GM23338 (cell line): Measurements from ENCODE around the gene CALHM2. TPM values are rescaled to one million over a fixed set of nuclear protein-coding genes. Genes with fewer than 3 reads are reported as not detected.
A peak's percentile ranks its signal among the peaks of the same experiment; 100 is the strongest.

Experiments
- ATAC-seq: fragments of 200-7000 bp; cut with Tn5 transposase; 3 replicates; pipeline ENCODE4 v1.9.1; 2020
- DNase-seq: peaks from one replicate; pipeline ENCODE4 v3.0.0-alpha.2; 2015; ENCODE audit warnings: low spot score
- H2AFZ ChIP-seq: fragments of 200-600 bp; sonication (generic); 2 replicates; pipeline ENCODE4 v1.8.0; 2016; ENCODE audit warnings: antibody characterized with exemption, mild to moderate bottlenecking, moderate library complexity
- H3F3A ChIP-seq: fragments of 200-600 bp; sonication (generic); replicated peaks from 2 replicates; pipeline ENCODE4 v1.8.0; 2017; ENCODE audit warnings: antibody characterized with exemption, mixed run types, low read depth
- H3K27ac ChIP-seq: fragments of 200-600 bp; sonication (generic); 2 replicates; pipeline ENCODE4 v1.6.1; 2016; ENCODE audit warnings: low read depth
- H3K27me3 ChIP-seq: fragments of 200-600 bp; sonication (generic); 2 replicates; pipeline ENCODE4 v1.8.0; 2016; ENCODE audit warnings: mild to moderate bottlenecking, mixed run types, moderate library complexity; ENCODE audit not compliant: insufficient read depth
- H3K36me3 ChIP-seq: fragments of 200-600 bp; sonication (generic); 2 replicates; pipeline ENCODE4 v1.8.0; 2016; ENCODE audit warnings: mild to moderate bottlenecking; ENCODE audit not compliant: insufficient read depth
- H3K4me1 ChIP-seq: fragments of 200-600 bp; sonication (generic); 2 replicates; pipeline ENCODE4 v1.8.0; 2016; ENCODE audit warnings: mild to moderate bottlenecking, moderate library complexity; ENCODE audit not compliant: insufficient read depth
- H3K4me2 ChIP-seq: fragments of 200-600 bp; sonication (generic); 2 replicates; pipeline ENCODE4 v1.7.1; 2017; ENCODE audit warnings: mixed run types
- H3K4me3 ChIP-seq: fragments of 200-600 bp; sonication (generic); 2 replicates; pipeline ENCODE4 v1.6.1; 2016; ENCODE audit warnings: mixed run types
- H3K79me2 ChIP-seq: fragments of 200-600 bp; sonication (generic); replicated peaks from 2 replicates; pipeline ENCODE4 v1.8.0; 2017; ENCODE audit warnings: mild to moderate bottlenecking; ENCODE audit not compliant: insufficient read depth
- H3K9me2 ChIP-seq: fragments of 200-600 bp; sonication (generic); 2 replicates; pipeline ENCODE4 v1.8.0; 2017; ENCODE audit not compliant: insufficient read depth
- H4K20me1 ChIP-seq: fragments of 200-600 bp; sonication (generic); replicated peaks from 2 replicates; pipeline ENCODE4 v1.8.0; 2017; ENCODE audit warnings: mild to moderate bottlenecking; ENCODE audit not compliant: insufficient read depth
- H3K27ac Mint-ChIP-seq: 2 replicates; pipeline ENCODE4 v1.8.0; 2020; ENCODE audit warnings: inconsistent platforms, mild to moderate bottlenecking, moderate library complexity, mixed read lengths
- H3K27me3 Mint-ChIP-seq: 3 replicates; pipeline ENCODE4 v1.8.0; 2022; ENCODE audit warnings: low read depth, mild to moderate bottlenecking, moderate library complexity, mixed read lengths, inconsistent platforms; ENCODE audit not compliant: insufficient read depth, poor library complexity
- H3K36me3 Mint-ChIP-seq: 3 replicates; pipeline ENCODE4 v1.8.0; 2021; ENCODE audit warnings: low read depth, mild to moderate bottlenecking, inconsistent platforms, moderate library complexity, mixed read lengths
- H3K4me1 Mint-ChIP-seq: 3 replicates; pipeline ENCODE4 v1.8.0; 2020; ENCODE audit warnings: mild to moderate bottlenecking, inconsistent platforms, mixed read lengths
- H3K4me3 Mint-ChIP-seq: 3 replicates; pipeline ENCODE4 v1.8.0; 2021; ENCODE audit warnings: moderate library complexity, mild to moderate bottlenecking, inconsistent platforms, mixed read lengths
- H3K9me3 Mint-ChIP-seq: 3 replicates; pipeline ENCODE4 v1.8.0; 2020; ENCODE audit warnings: moderate library complexity, mild to moderate bottlenecking, inconsistent platforms, mixed read lengths
- CREB1 ChIP-seq: fragments of 250-450 bp; sonication (Bioruptor Pico); IDR thresholded peaks from 2 replicates; pipeline ENCODE4 v1.5.0; 2020; ENCODE audit warnings: low read depth, mild to moderate bottlenecking, moderate library complexity
- EZH2 ChIP-seq: fragments of 200-600 bp; sonication (generic); IDR thresholded peaks from one replicate; pipeline ENCODE4 v1.8.0; 2017; ENCODE audit warnings: antibody characterized with exemption, mild to moderate bottlenecking, low read depth; ENCODE audit not compliant: unreplicated experiment
- EZH2phosphoT487 ChIP-seq: fragments of 200-600 bp; sonication (generic); IDR thresholded peaks from one replicate; pipeline ENCODE4 v1.8.1; 2018; ENCODE audit warnings: antibody characterized with exemption; ENCODE audit not compliant: unreplicated experiment
- JUNB ChIP-seq: IDR thresholded peaks from one replicate; pipeline ENCODE4 v1.6.1; 2016; ENCODE audit warnings: antibody characterized with exemption; ENCODE audit not compliant: unreplicated experiment
- NANOG ChIP-seq: IDR thresholded peaks from 2 replicates; pipeline ENCODE4 v1.6.1; 2016; ENCODE audit warnings: antibody characterized with exemption, borderline replicate concordance
- ZNF114 ChIP-seq: fragments of 250-450 bp; sonication (Bioruptor Pico); IDR thresholded peaks from 2 replicates; pipeline ENCODE4 v1.5.0; 2020; ENCODE audit warnings: mild to moderate bottlenecking, moderate library complexity
- ZNF331 ChIP-seq: fragments of 250-450 bp; sonication (Bioruptor Pico); IDR thresholded peaks from 2 replicates; pipeline ENCODE4 v1.5.0; 2020; ENCODE audit warnings: low read depth, mild to moderate bottlenecking, moderate library complexity
- polyA plus RNA-seq: library from polyadenylated mRNA; unstranded; fragments of >200 nt; fragmentation: Nextera tagmentation; extraction: Ambion mirVana; gene quantifications from 2 replicates; pipeline ENCODE4 v1.2.1, GENCODE V29; 2016
- total RNA-seq: library from RNA; depleted of rRNA; stranded (reverse); fragments of >200 nt; shearing (Covaris generic); gene quantifications from 2 replicates; pipeline ENCODE4 v1.2.3, GENCODE V29; 2014
- TF ChIP-seq, protein P1 (sequence below), 2 experiments: fragments of 200-600 bp in 1 of 2; sonication (generic) in 1 of 2; conservative IDR thresholded peaks; 2 replicates each; pipeline versions ENCODE4 v1.5.1 to v1.6.1; 2016 to 2017; ENCODE audit warnings: antibody characterized with exemption in 2 of 2, low read depth in 2 of 2, mild to moderate bottlenecking in 2 of 2, moderate library complexity in 1 of 2
- TF ChIP-seq, protein P2 (sequence below): IDR thresholded peaks from 2 replicates; pipeline ENCODE4 v1.6.1; 2016; ENCODE audit warnings: antibody characterized with exemption
- TF ChIP-seq, protein P3 (sequence below): IDR thresholded peaks from one replicate; pipeline ENCODE4 v1.6.1; 2018; ENCODE audit warnings: antibody characterized with exemption; ENCODE audit not compliant: unreplicated experiment

CALHM2 gene
- total and polyA plus RNA-seq, 2 experiments from 2014 or later, result 2.1 to 2.2 TPM

DNA sequence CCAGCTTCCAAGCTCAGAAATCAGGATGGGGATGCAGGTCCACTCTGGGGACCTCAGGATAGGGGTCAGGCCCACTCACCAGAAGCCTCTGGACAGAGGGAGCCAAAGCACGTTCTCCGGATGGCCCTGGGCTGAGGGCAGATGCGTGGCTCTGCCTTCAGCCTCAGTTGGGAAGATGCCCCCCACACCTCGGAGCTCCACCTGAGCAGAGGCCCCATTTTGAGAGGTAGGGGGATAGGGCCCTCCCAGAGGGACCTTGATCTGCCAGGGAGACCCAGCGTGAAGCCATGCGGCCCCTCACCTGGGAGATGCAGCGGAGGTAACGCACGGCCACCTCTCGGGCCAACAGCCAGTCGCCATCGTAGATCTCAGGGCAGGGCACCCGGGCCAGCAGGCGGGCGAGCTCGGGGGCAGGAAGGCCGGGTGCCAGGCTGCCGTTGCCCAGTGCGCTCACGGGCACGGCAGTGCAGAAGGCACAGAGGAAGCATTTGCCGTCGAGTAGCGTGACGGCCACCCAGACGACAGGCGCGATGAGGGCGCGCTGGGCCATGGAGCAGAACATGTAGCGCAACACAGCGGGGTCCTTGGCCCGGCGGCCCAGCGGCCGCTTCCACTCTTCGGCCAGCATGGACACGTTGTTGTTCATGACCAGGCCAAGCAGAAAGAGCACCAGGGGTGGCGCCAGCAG, 5.9 kb upstream of the CALHM2 start:
- Histone ChIP-seq H4K20me1 (no peaks in the 10 kb centered on the region), H3K4me2 (no peak overlapping the region), H3K27me3 (no peaks in the 10 kb centered on the region), H3K36me3 (no peaks in the 10 kb centered on the region), H2AFZ (0 out of 2 replicates have a peak overlapping the region, but pooled peaks have one; percentile 76), H3K27ac (no peak overlapping the region), H3F3A (no peaks in the 10 kb centered on the region), H3K4me1 (no peaks in the 10 kb centered on the region), H3K4me3 (no peak overlapping the region), H3K79me2 (no peaks in the 10 kb centered on the region), H3K9me2 (no peaks in the 10 kb centered on the region)
- peaks cover 22% of the 10 kb centered on the region for H3K27me3 Mint-ChIP-seq
- H3K4me1 Mint-ChIP-seq, result peaks cover 6% of the 10 kb centered on the region
- no peaks in the 10 kb centered on the region; the same call in 2 of the 3 replicates for H3K36me3 Mint-ChIP-seq
- no peaks in the 10 kb centered on the region; the same call in 2 of the 3 replicates for H3K9me3 Mint-ChIP-seq
- TF ChIP-seq EZH2phosphoT487, result no peak
- TF ChIP-seq, protein P1, sequence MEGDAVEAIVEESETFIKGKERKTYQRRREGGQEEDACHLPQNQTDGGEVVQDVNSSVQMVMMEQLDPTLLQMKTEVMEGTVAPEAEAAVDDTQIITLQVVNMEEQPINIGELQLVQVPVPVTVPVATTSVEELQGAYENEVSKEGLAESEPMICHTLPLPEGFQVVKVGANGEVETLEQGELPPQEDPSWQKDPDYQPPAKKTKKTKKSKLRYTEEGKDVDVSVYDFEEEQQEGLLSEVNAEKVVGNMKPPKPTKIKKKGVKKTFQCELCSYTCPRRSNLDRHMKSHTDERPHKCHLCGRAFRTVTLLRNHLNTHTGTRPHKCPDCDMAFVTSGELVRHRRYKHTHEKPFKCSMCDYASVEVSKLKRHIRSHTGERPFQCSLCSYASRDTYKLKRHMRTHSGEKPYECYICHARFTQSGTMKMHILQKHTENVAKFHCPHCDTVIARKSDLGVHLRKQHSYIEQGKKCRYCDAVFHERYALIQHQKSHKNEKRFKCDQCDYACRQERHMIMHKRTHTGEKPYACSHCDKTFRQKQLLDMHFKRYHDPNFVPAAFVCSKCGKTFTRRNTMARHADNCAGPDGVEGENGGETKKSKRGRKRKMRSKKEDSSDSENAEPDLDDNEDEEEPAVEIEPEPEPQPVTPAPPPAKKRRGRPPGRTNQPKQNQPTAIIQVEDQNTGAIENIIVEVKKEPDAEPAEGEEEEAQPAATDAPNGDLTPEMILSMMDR (conservative IDR thresholded peaks at IDR 0.05; ENCODE audit: low read depth in 2 of 2), result no peak
- TF ChIP-seq, protein P2, sequence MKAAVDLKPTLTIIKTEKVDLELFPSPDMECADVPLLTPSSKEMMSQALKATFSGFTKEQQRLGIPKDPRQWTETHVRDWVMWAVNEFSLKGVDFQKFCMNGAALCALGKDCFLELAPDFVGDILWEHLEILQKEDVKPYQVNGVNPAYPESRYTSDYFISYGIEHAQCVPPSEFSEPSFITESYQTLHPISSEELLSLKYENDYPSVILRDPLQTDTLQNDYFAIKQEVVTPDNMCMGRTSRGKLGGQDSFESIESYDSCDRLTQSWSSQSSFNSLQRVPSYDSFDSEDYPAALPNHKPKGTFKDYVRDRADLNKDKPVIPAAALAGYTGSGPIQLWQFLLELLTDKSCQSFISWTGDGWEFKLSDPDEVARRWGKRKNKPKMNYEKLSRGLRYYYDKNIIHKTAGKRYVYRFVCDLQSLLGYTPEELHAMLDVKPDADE, result no peak
- TF ChIP-seq, protein P3, sequence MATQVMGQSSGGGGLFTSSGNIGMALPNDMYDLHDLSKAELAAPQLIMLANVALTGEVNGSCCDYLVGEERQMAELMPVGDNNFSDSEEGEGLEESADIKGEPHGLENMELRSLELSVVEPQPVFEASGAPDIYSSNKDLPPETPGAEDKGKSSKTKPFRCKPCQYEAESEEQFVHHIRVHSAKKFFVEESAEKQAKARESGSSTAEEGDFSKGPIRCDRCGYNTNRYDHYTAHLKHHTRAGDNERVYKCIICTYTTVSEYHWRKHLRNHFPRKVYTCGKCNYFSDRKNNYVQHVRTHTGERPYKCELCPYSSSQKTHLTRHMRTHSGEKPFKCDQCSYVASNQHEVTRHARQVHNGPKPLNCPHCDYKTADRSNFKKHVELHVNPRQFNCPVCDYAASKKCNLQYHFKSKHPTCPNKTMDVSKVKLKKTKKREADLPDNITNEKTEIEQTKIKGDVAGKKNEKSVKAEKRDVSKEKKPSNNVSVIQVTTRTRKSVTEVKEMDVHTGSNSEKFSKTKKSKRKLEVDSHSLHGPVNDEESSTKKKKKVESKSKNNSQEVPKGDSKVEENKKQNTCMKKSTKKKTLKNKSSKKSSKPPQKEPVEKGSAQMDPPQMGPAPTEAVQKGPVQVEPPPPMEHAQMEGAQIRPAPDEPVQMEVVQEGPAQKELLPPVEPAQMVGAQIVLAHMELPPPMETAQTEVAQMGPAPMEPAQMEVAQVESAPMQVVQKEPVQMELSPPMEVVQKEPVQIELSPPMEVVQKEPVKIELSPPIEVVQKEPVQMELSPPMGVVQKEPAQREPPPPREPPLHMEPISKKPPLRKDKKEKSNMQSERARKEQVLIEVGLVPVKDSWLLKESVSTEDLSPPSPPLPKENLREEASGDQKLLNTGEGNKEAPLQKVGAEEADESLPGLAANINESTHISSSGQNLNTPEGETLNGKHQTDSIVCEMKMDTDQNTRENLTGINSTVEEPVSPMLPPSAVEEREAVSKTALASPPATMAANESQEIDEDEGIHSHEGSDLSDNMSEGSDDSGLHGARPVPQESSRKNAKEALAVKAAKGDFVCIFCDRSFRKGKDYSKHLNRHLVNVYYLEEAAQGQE, result no peak
- TF ChIP-seq ZNF331 (CRISPR knock-in tag), result no peak
- TF ChIP-seq CREB1, result no peak
- TF ChIP-seq NANOG, result no peak
- no peak for TF ChIP-seq ZNF114 (CRISPR knock-in tag)
- no peak for TF ChIP-seq EZH2
- TF ChIP-seq JUNB, result no peak
- no peak for ATAC-seq
- H3K27ac Mint-ChIP-seq, result no peak overlapping the region
- no peak for DNase-seq
- no peak overlapping the region for H3K4me3 Mint-ChIP-seq
